GM10248 (cell line): ENCODE data around the gene CKS1B.

Experiments used
- CTCF ChIA-PET: fragments of 300-600 bp; sonication (Branson Sonifier 250); formaldehyde crosslinking; extraction: SDS; loops from one replicate; lab custom pipeline; 2021; ENCODE audit warnings: antibody characterized with exemption; lab: Yijun Ruan, JAX
- POLR2A ChIA-PET: fragments of 350-650 bp; sonication (Branson Sonifier 250); formaldehyde crosslinking; extraction: SDS; loops from one replicate; lab custom pipeline; 2020; ENCODE audit warnings: antibody characterized with exemption; lab: Yijun Ruan, JAX
- DNase-seq: peaks from one replicate; pipeline ENCODE4 v3.0.0; 2012; ENCODE audit errors: extremely low spot score
- TF ChIP-seq, protein P1 (sequence below): IDR thresholded peaks from 2 replicates; pipeline ENCODE4 v1.5.1; 2012; ENCODE audit warnings: mild to moderate bottlenecking, low read depth; ENCODE audit errors: extremely low read depth, missing control alignments, control extremely low read depth

The CKS1B gene

DNA sequence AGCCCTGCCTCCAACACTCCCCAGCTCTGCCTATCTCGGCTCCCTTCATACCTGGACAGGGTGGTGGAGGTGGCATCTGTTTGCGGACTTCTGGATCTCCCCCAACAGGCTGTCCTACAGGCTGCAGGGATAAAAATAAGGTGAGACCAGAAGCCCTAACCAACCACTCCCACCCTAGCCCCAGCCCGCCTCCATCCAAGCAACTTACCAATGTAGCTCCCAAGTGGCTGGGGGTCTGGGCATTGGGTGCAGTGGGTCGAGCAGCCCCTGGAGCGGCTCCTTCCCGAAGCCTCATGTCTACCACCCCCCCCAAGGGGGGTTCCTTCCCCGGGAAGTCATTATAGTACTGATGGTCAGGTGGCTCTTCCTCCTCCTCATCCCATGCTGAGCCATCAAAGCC is 8.4 kb upstream of the CKS1B start:
- POLR2A ChIA-PET: interaction anchor here (0.5 to 0.6 kb wide), 2 partner anchors 29 to 102 kb away, joined by 3 to 9 read pairs; no protein-coding TSS in a partner anchor
- TF ChIP-seq, protein P1, sequence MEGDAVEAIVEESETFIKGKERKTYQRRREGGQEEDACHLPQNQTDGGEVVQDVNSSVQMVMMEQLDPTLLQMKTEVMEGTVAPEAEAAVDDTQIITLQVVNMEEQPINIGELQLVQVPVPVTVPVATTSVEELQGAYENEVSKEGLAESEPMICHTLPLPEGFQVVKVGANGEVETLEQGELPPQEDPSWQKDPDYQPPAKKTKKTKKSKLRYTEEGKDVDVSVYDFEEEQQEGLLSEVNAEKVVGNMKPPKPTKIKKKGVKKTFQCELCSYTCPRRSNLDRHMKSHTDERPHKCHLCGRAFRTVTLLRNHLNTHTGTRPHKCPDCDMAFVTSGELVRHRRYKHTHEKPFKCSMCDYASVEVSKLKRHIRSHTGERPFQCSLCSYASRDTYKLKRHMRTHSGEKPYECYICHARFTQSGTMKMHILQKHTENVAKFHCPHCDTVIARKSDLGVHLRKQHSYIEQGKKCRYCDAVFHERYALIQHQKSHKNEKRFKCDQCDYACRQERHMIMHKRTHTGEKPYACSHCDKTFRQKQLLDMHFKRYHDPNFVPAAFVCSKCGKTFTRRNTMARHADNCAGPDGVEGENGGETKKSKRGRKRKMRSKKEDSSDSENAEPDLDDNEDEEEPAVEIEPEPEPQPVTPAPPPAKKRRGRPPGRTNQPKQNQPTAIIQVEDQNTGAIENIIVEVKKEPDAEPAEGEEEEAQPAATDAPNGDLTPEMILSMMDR: no peak

DNA sequence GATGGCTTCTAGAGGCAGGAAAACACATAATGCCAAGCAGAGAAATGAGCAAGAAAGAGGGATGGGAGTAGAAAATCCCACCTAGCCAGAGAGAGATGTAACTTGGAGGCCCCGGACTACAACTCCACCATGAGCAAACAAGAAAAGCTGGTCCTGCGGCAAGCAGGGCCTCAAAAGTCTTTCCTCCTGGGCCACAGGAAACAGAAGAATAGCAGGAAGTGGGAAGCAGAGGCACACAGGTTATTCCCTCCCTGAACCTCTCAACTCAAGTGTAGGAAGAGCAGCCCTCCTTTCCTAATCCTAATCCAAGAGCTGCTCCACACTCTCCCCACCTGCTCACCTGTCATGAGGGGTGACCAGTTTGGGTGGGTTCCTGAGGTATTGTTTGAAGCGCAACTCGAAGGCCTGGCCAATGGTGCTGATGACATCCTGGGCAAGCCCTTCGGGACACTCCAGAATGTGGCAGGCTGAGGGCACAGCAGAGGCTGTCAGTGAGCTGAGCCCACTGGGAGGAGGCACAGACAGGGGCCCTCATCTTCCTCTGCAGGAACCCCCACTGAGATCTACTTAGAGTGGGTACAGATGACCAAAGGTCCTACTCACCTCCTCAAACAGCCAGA is 7.0 kb upstream of the CKS1B start:
- TF ChIP-seq, protein P1: no peak
- CTCF ChIA-PET: interaction anchor here (1.7 to 2.4 kb wide), 2 partner anchors 32 to 50 kb away, joined by 5 to 6 read pairs; no protein-coding TSS in a partner anchor
- POLR2A ChIA-PET: no interaction called here
- DNase-seq: no peak

More for the DNA sequence above, 8.4 kb upstream of the CKS1B start:
- no peak for DNase-seq
- CTCF ChIA-PET: interaction anchor here (0.7 to 2.4 kb wide), 7 partner anchors 7 to 95 kb away, joined by 3 to 7 read pairs (median 4); partner anchors contain the start of genes ADAM15 and PBXIP1

DNA sequence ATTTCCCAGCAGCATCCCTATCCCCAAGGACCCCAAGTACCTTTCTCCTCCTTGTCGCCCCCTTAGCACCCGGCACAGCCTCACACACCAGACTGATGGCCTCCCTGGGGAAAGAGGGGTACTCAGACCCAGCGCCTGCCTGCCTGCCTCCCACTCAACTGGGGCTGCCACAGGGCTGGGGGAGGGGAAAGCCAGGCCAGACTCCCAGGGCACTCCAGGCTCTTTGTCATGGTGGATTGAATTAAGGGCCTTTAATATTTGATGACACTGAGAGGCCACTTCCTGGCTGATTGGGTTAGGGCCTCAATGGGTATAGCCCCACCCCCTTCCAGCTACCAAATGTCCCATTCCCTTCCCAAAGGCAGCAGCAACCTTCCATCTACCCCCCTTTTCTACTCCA is 5.8 kb upstream of the CKS1B start:
- DNase-seq: no peak
- ChIA-PET CTCF (interaction anchor here (0.9 to 5.3 kb wide), 5 partner anchors 7 to 123 kb away, joined by 3 to 51 read pairs (median 6); partner anchors contain the start of genes PBXIP1 and PYGO2), POLR2A (no interaction called here)
- TF ChIP-seq, protein P1: no peak

DNA sequence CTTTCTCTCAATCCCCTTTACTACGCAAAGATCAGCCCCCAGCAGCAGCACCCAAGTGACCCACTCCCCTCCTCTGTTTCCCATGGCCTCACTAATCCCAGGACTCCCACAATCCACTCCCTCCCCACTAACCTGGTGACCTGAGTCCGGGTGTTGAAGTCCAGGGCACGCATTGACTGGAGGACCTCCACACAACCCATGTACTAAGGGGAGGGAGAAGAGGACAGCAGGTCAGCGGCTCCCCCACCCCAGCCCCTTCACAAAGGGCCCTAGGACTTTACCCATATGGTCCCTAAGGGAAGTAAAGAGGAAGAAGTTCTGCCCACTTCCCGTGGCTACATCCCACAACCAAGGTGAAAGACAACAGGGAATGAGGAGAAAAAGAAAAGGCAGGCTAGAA is 5.2 kb upstream of the CKS1B start:
- TF ChIP-seq, protein P1: no peak
- ChIA-PET CTCF (interaction anchor here (0.9 to 5.3 kb wide), 8 partner anchors 8 to 122 kb away, joined by 3 to 51 read pairs (median 6); partner anchors contain the start of genes FLAD1, PBXIP1 and PYGO2), POLR2A (no interaction called here)
- no peak for DNase-seq

DNA sequence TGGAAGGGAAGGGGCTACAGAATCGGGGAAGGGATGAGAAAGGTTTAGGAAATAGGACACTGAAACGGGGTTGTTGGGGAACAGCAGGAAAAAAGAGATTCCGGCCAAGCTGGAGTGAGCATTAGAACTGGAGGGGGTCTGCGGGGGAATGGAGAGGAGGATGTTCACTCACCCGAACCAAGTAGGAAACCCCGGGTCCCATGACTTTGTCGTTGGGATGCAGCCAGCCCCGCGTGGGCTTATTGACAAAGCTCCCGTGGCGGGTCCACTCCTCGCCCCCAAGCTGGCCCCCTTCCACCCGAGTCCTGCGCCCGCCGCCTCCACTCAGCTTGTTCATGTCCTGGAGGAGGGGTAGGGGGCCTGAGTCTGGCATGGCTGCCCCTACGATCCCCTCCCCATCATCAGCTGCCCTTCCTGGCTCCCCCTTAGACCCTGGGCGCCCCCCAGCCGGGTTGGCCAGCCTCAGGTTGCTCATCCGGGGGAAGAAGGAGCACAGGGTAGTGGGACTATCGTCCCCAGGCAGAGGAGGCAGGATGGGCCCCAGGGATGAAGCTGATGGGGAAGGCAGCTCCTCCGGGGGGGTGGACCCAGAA is 4.5 kb upstream of the CKS1B start:
- POLR2A ChIA-PET: interaction anchor here (1.3 to 2.3 kb wide), 3 partner anchors 9 to 30 kb away, joined by 4 to 6 read pairs (median 4); partner anchors contain the start of gene PYGO2
- TF ChIP-seq, protein P1: no peak
- no peak for DNase-seq
- CTCF ChIA-PET: interaction anchor here (1.0 to 5.3 kb wide), 13 partner anchors 8 to 207 kb away, joined by 3 to 51 read pairs (median 5); partner anchors contain the start of genes FLAD1, PBXIP1 and PYGO2

DNA sequence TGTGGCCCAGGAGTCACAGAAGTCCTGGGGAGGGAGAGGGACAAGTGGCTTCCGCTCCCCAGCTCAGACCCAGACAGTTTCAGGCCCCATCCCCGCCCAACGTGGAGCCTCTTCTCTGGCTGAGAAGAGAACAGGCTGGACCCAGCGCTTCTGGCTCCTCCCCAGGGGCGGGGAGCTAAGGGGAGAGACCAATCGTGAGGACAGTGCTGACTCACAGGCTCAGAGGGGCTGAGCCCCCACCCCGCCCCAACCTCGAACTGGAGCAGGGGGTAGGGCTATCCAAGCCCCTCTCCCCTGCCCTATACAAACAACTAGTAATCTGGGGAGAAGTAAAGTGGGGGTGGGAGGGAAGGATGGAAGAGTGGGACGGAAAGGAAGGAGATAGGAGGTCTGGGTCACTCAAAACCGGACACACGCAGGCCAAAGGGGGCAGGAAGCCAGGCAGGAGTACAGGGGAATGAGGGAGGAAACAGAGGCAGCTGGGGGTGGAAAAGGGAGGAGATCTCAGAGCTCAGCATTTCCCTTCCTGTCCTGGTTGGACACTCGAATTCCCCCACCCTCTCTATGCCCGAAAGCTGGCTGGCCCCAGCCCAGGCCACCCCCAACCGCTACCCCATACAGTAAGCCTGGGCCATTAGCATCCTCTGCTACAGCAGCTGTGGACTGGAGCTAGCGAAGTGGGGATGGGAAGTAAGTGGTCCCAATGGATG is 3.7 kb upstream of the CKS1B start, which contains the start of gene SHC1:
Gene SHC1 (minus strand): TSS at position 117 of the 710 bp plus-strand sequence. CDS start 221 bp downstream, outside the sequence.
- ChIA-PET CTCF (interaction anchor here (0.6 to 5.3 kb wide), 15 partner anchors 9 to 411 kb away, joined by 3 to 51 read pairs (median 4); partner anchors contain the start of genes ADAM15, PBXIP1 and PYGO2), POLR2A (interaction anchor here (0.6 to 2.3 kb wide), 4 partner anchors 9 to 164 kb away, joined by 3 to 6 read pairs (median 4); partner anchors contain the start of gene PYGO2)
- TF ChIP-seq, protein P1: no peak
- DNase-seq: peak; percentile 84
